HG02884 (cell line): Measurements from ENCODE around the gene MEGF10.

Source experiments
- ATAC-seq: cut with Tn5 transposase; IDR thresholded peaks from one replicate; pipeline ENCODE4 v1.9.1; 2021; ENCODE audit warnings: mild to moderate bottlenecking, moderate library complexity; ENCODE audit not compliant: unreplicated experiment

The MEGF10 gene

DNA sequence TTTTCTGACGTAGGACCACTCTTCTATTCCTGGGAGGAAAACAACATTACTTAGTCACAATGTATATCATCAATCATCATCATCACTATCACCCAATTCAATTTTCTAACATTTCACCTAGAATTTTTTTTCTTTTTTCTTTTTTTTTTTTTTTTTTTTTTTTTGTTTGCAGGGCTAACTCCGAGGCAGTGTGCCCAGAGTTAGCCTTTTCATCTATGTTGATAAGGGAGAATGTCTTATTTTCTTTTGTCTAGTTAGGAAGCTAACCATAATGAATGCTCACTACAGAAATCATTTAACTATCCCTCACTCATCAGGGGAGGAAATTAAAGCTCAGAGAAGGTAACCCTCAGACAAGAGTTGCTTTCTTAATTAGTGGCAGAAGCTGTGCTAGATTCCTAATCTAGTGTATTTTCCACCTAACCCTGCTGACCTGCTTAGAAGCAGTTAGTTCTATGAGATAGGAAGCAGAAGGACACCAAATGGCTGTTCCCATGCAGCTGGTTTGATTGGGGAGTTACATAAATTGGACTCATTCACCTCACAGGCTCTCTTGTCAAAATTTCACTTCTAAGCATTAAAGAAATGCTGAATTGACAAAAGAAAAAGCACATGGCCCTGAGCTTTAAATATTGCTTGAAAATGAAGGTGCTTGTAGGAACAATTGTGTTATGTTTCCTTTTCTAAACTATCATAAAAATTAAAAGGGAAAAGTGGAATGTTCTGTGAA lies 218.2 kb downstream of the MEGF10 start:
- no peak for ATAC-seq
